Activated CD8-positive, alpha-beta memory T cell treated with anti-CD3 and anti-CD28 coated beads, Interleukin-2, amount 10 ng/mL, durations not matched to agents 7 days and 5 days (primary cell): ENCODE measurements around the gene UBR2. TPM values are rescaled to one million over a fixed set of nuclear protein-coding genes. Genes with fewer than 3 reads are reported as not detected.
A peak's percentile ranks its signal among the peaks of the same experiment; 100 is the strongest.
"Not testable (repeated sequence)": the region's sequence is repeated elsewhere in the genome, so short reads cannot be mapped to it uniquely, and the experiment has no call there.

Experiments used
- ATAC-seq: fragments of 150-1000 bp; cut with Tn5 transposase; one replicate; pipeline ENCODE4 v1.10.0; 2021; ENCODE audit warnings: moderate library complexity
- CTCF ChIA-PET: fragments of 350-600 bp; sonication (Branson Sonifier 250); formaldehyde crosslinking; loops from one replicate; lab custom pipeline; 2021; ENCODE audit warnings: antibody characterized with exemption; lab: Charles Lee
- DNase-seq: peaks from one replicate; pipeline ENCODE4 v3.0.0-alpha.2; 2020
- H3K27ac Mint-ChIP-seq: one replicate; pipeline ENCODE4 v1.8.0; 2021; ENCODE audit warnings: mild to moderate bottlenecking, mixed read lengths
- H3K27me3 Mint-ChIP-seq: one replicate; pipeline ENCODE4 v1.8.0; 2021; ENCODE audit warnings: mixed read lengths
- H3K36me3 Mint-ChIP-seq: one replicate; pipeline ENCODE4 v1.8.0; 2021; ENCODE audit warnings: mild to moderate bottlenecking, mixed read lengths
- H3K4me1 Mint-ChIP-seq: one replicate; pipeline ENCODE4 v1.8.0; 2021; ENCODE audit warnings: mixed read lengths
- H3K4me3 Mint-ChIP-seq: one replicate; pipeline ENCODE4 v1.8.0; 2021; ENCODE audit warnings: mild to moderate bottlenecking, moderate library complexity, mixed read lengths
- H3K9me3 Mint-ChIP-seq: one replicate; pipeline ENCODE4 v1.8.0; 2022; ENCODE audit warnings: low read depth, mixed read lengths
- total RNA-seq, 2 experiments: library from RNA; stranded (reverse); gene quantifications; one replicate each; pipeline ENCODE4 v1.2.3, GENCODE V29; 2021

UBR2 gene
- total RNA-seq, 2 experiments from 2014 or later, result 27.5 to 32.3 TPM

GRCh38 chr6:42690872-42691271 is 127.0 kb downstream of the UBR2 start:
- Mint-ChIP-seq H3K36me3 (peaks cover 43% of the 10 kb centered on the region), H3K27ac (peak overlapping the region; percentile 4), H3K27me3 (no peaks in the 10 kb centered on the region), H3K9me3 (no peaks in the 10 kb centered on the region), H3K4me3 (no peak overlapping the region), H3K4me1 (peaks cover 36% of the 10 kb centered on the region)
- DNase-seq (no peak), ATAC-seq (no peak)
- CTCF ChIA-PET, result interaction anchor here (0.6 to 1.7 kb wide), 4 partner anchors 29 to 453 kb away, joined by 3 to 4 read pairs (median 4); no protein-coding TSS in a partner anchor

GRCh38 chr6:42692137-42692911 is 128.5 kb downstream of the UBR2 start:
- peak overlapping the region; percentile 59 for H3K27ac Mint-ChIP-seq
- DNase-seq, result no peak

GRCh38 chr6:42693725-42694323 is 130.0 kb downstream of the UBR2 start:
- CTCF ChIA-PET, result interaction anchor here (1.4 to 4.0 kb wide), 6 partner anchors 10 to 186 kb away, joined by 4 to 53 read pairs (median 6); partner anchors contain the start of gene RPL7L1
- Mint-ChIP-seq H3K27ac (peak overlapping the region; percentile 83), H3K4me1 (peaks cover 36% of the 10 kb centered on the region), H3K36me3 (peaks cover 25% of the 10 kb centered on the region), H3K9me3 (no peaks in the 10 kb centered on the region), H3K27me3 (no peaks in the 10 kb centered on the region), H3K4me3 (peak overlapping the region; percentile 12)
- ATAC-seq (peak; percentile 83), DNase-seq (no peak)

More at GRCh38 chr6:42692137-42692911, 128.5 kb downstream of the UBR2 start:
- no peaks in the 10 kb centered on the region for H3K9me3 Mint-ChIP-seq
- CTCF ChIA-PET, result interaction anchor here (0.6 to 4.0 kb wide), 14 partner anchors 11 to 302 kb away, joined by 3 to 53 read pairs (median 4); partner anchors contain the start of gene RPL7L1
- peak; percentile 31 for ATAC-seq
- no peak overlapping the region for H3K4me3 Mint-ChIP-seq
- peaks cover 36% of the 10 kb centered on the region for H3K4me1 Mint-ChIP-seq
- peaks cover 35% of the 10 kb centered on the region for H3K36me3 Mint-ChIP-seq
- no peaks in the 10 kb centered on the region for H3K27me3 Mint-ChIP-seq

GRCh38 chr6:42694586-42694985 is 130.8 kb downstream of the UBR2 start:
- DNase-seq (no peak), ATAC-seq (no peak)
- H3K4me3 Mint-ChIP-seq, result no peak overlapping the region

GRCh38 chr6:42696526-42697267 is 132.9 kb downstream of the UBR2 start:
- CTCF ChIA-PET, result interaction anchor here (1.1 kb wide), 1 partner anchor 30 kb away, joined by 3 read pairs; no protein-coding TSS in a partner anchor
- no peak overlapping the region for H3K27ac Mint-ChIP-seq
- DNase-seq, result no peak
- no peak for ATAC-seq
- peaks cover 12% of the 10 kb centered on the region for H3K36me3 Mint-ChIP-seq
- H3K9me3 Mint-ChIP-seq, result no peaks in the 10 kb centered on the region
- no peaks in the 10 kb centered on the region for H3K27me3 Mint-ChIP-seq
- H3K4me3 Mint-ChIP-seq, result no peak overlapping the region
- peaks cover 29% of the 10 kb centered on the region for H3K4me1 Mint-ChIP-seq

More at GRCh38 chr6:42694586-42694985, 130.8 kb downstream of the UBR2 start:
- Mint-ChIP-seq H3K4me1 (peaks cover 36% of the 10 kb centered on the region), H3K27ac (peak overlapping the region; percentile 83), H3K9me3 (no peaks in the 10 kb centered on the region), H3K27me3 (no peaks in the 10 kb centered on the region), H3K36me3 (peaks cover 18% of the 10 kb centered on the region)
- CTCF ChIA-PET, result interaction anchor here (1.4 to 4.0 kb wide), 4 partner anchors 32 to 185 kb away, joined by 5 to 53 read pairs (median 13); partner anchors contain the start of gene RPL7L1

- no peaks in the 10 kb centered on the region for H3K27me3 Mint-ChIP-seq
- H3K9me3 Mint-ChIP-seq, result no peaks in the 10 kb centered on the region
- H3K4me3 Mint-ChIP-seq, result no peak overlapping the region
- DNase-seq (no peak), ATAC-seq (no peak)
- CTCF ChIA-PET, result interaction anchor here (1.1 kb wide), 1 partner anchor 29 kb away, joined by 3 read pairs; no protein-coding TSS in a partner anchor
- H3K27ac Mint-ChIP-seq, result no peak overlapping the region
- H3K4me1 Mint-ChIP-seq, result peaks cover 32% of the 10 kb centered on the region
- H3K36me3 Mint-ChIP-seq, result peaks cover 12% of the 10 kb centered on the region
Measured at GRCh38 chr6:42697268-42697655, 133.4 kb downstream of the UBR2 start.

GRCh38 chr6:42698217-42698616 is 134.4 kb downstream of the UBR2 start:
- DNase-seq, result no peak
- Mint-ChIP-seq H3K36me3 (peaks cover 6% of the 10 kb centered on the region), H3K4me1 (peaks cover 25% of the 10 kb centered on the region), H3K4me3 (no peak overlapping the region), H3K9me3 (no peaks in the 10 kb centered on the region), H3K27me3 (no peaks in the 10 kb centered on the region), H3K27ac (no peak overlapping the region)
- ATAC-seq, result no peak
- CTCF ChIA-PET, result interaction anchor here (0.7 kb wide), 1 partner anchor 1096 kb away, joined by 3 read pairs; no protein-coding TSS in a partner anchor

- no peak for DNase-seq
- CTCF ChIA-PET, result interaction anchor here (2.7 kb wide), 1 partner anchor 24 kb away, joined by 8 read pairs; no protein-coding TSS in a partner anchor
- Mint-ChIP-seq H3K4me1 (peaks cover 10% of the 10 kb centered on the region), H3K36me3 (no peaks in the 10 kb centered on the region), H3K27me3 (no peaks in the 10 kb centered on the region), H3K4me3 (no peak overlapping the region), H3K9me3 (no peaks in the 10 kb centered on the region), H3K27ac (no peak overlapping the region)
- ATAC-seq, result peak; percentile 30
Measured at GRCh38 chr6:42702200-42702599, 138.4 kb downstream of the UBR2 start.

DNA sequence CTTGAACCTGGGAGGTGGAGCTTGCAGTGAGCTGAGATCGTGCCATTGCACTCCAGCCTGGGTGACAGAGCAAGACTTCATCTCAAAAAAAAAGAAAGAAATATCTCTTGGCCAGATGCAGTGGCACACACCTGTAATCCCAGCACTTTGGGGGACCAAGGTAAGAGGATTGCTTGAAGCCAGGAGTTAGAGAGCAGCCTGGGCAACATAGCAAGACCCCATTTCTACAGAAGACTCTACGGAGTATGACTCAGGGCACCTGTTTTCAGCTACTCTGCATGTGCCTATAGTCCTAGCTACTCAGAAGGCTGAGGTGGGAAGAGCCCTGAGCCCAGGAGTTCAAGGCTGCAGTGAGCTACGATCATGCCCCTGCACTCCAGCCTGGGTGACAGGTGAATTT is 139.0 kb downstream of the UBR2 start:
- CTCF ChIA-PET, result interaction anchor here (1.3 to 2.7 kb wide), 2 partner anchors 10 to 23 kb away, joined by 6 to 8 read pairs; no protein-coding TSS in a partner anchor
- not testable (repeated sequence) for H3K27me3 Mint-ChIP-seq

GRCh38 chr6:42704251-42704936 is 140.6 kb downstream of the UBR2 start:
- H3K4me1 Mint-ChIP-seq, result peaks cover 15% of the 10 kb centered on the region
- no peak overlapping the region for H3K27ac Mint-ChIP-seq
- CTCF ChIA-PET, result interaction anchor here (0.8 to 1.9 kb wide), 3 partner anchors 11 to 42 kb away, joined by 3 to 6 read pairs (median 6); partner anchors contain the start of gene TBCC
- H3K4me3 Mint-ChIP-seq, result no peak overlapping the region
- no peaks in the 10 kb centered on the region for H3K27me3 Mint-ChIP-seq
- H3K36me3 Mint-ChIP-seq, result no peaks in the 10 kb centered on the region
- no peaks in the 10 kb centered on the region for H3K9me3 Mint-ChIP-seq
- ATAC-seq (no peak), DNase-seq (no peak)

More for the DNA sequence above, 139.0 kb downstream of the UBR2 start:
- not testable (repeated sequence) for H3K36me3 Mint-ChIP-seq, ATAC-seq, DNase-seq, H3K4me3 Mint-ChIP-seq, H3K9me3 Mint-ChIP-seq, H3K27ac Mint-ChIP-seq
- peaks cover 15% of the 10 kb centered on the region for H3K4me1 Mint-ChIP-seq

GRCh38 chr6:42704937-42705374 is 141.1 kb downstream of the UBR2 start:
- no peak for ATAC-seq
- H3K27ac Mint-ChIP-seq, result no peak overlapping the region
- DNase-seq, result no peak
- CTCF ChIA-PET, result interaction anchor here (0.8 to 1.9 kb wide), 2 partner anchors 21 to 41 kb away, joined by 3 to 6 read pairs; partner anchors contain the start of gene TBCC
- H3K4me3 Mint-ChIP-seq, result no peak overlapping the region
- no peaks in the 10 kb centered on the region for H3K27me3 Mint-ChIP-seq
- H3K4me1 Mint-ChIP-seq, result peaks cover 15% of the 10 kb centered on the region
- no peaks in the 10 kb centered on the region for H3K9me3 Mint-ChIP-seq
- no peaks in the 10 kb centered on the region for H3K36me3 Mint-ChIP-seq

- H3K36me3 Mint-ChIP-seq, result peaks cover 8% of the 10 kb centered on the region
- H3K4me3 Mint-ChIP-seq, result no peak overlapping the region
- H3K27me3 Mint-ChIP-seq, result no peaks in the 10 kb centered on the region
- peak; percentile 55 for ATAC-seq
- H3K27ac Mint-ChIP-seq, result no peak overlapping the region
- CTCF ChIA-PET, result interaction anchor here (0.5 kb wide), 2 partner anchors 12 to 166 kb away, joined by 3 read pairs; no protein-coding TSS in a partner anchor
- H3K4me1 Mint-ChIP-seq, result peaks cover 7% of the 10 kb centered on the region
- DNase-seq, result no peak
- peaks cover 8% of the 10 kb centered on the region for H3K9me3 Mint-ChIP-seq
Measured at GRCh38 chr6:42707595-42707994, 143.8 kb downstream of the UBR2 start.
